DND-41 (cell line): ENCODE measurements around the gene PLA2G4B.

Source experiments
- EZH2 ChIP-seq: IDR thresholded peaks from 3 replicates; pipeline ENCODE4 v1.6.1; 2012; ENCODE audit warnings: borderline replicate concordance, low read depth, mild to moderate bottlenecking, moderate library complexity, low read length, inconsistent platforms; ENCODE audit not compliant: severe bottlenecking
- TF ChIP-seq, protein P1 (sequence below): IDR thresholded peaks from 2 replicates; pipeline ENCODE4 v1.5.1; 2012; ENCODE audit warnings: borderline replicate concordance, low read length, moderate library complexity, mild to moderate bottlenecking; ENCODE audit not compliant: poor library complexity, severe bottlenecking; ENCODE audit errors: extremely low read depth

DNA sequence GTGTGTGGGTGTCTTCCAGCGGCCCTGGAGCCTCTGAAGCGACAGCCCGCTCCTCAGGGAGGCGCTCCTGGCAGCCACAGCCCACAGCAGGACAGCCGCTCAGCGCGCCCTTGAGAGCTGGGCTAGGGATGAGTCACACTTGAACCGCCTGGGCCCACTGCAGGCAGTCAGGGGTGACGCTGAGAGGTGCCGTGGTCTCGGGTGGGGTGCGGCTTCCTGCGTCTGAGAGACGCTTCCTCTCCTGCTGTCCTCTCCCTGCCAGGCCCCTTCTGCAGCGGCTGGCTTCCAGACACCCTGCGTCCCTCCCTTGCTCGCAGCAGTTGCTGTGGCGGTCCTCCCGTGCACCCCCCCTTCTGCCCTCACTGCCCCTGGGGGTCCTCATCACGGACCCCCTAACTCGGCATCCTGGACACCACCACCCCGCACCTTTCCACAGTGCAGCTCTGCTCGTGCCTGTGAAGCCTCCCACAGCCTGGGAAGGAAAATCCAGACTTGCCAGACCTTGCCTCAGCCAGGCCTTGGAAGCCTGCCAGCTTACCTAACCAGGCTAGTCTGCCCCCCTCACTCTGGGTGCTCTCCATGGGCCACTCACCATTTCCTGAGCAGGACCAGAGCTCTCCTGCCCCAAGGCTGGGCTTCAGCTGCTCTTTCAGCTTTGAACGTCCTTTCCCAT is 56.3 kb downstream of the PLA2G4B start:
- TF ChIP-seq, protein P1, sequence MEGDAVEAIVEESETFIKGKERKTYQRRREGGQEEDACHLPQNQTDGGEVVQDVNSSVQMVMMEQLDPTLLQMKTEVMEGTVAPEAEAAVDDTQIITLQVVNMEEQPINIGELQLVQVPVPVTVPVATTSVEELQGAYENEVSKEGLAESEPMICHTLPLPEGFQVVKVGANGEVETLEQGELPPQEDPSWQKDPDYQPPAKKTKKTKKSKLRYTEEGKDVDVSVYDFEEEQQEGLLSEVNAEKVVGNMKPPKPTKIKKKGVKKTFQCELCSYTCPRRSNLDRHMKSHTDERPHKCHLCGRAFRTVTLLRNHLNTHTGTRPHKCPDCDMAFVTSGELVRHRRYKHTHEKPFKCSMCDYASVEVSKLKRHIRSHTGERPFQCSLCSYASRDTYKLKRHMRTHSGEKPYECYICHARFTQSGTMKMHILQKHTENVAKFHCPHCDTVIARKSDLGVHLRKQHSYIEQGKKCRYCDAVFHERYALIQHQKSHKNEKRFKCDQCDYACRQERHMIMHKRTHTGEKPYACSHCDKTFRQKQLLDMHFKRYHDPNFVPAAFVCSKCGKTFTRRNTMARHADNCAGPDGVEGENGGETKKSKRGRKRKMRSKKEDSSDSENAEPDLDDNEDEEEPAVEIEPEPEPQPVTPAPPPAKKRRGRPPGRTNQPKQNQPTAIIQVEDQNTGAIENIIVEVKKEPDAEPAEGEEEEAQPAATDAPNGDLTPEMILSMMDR: no peak
- no peak for TF ChIP-seq EZH2
